Sigmoid colon (tissue), 7 donors: ENCODE measurements around the gene CENPP. TPM values are rescaled to one million over a fixed set of nuclear protein-coding genes. Genes with fewer than 3 reads are reported as not detected.
"Not testable (repeated sequence)": the region's sequence is repeated elsewhere in the genome, so short reads cannot be mapped to it uniquely, and the experiment has no call there.

Experiments
- DNase-seq: peaks from one replicate; pipeline ENCODE4 v3.0.0-alpha.2; 2019
- H3K27ac ChIP-seq, 4 donors: fragments of 200-600 bp; sonication (generic); one replicate each; pipeline ENCODE4 v1.5.1; 2016 to 2019; ENCODE audit warnings: mild to moderate bottlenecking in 1 of 4
- H3K27me3 ChIP-seq, 3 donors: fragments of 200-600 bp; sonication (generic); one replicate each; pipeline ENCODE4 v1.5.1; 2019; ENCODE audit warnings: mild to moderate bottlenecking in 1 of 3
- H3K36me3 ChIP-seq, 4 donors: fragments of 200-600 bp; sonication (generic); one replicate each; pipeline ENCODE4 v1.5.1; 2016 to 2019
- H3K4me1 ChIP-seq, 4 donors: fragments of 200-600 bp; sonication (generic); one replicate each; pipeline ENCODE4 v1.5.1; 2017 to 2019
- H3K4me3 ChIP-seq, 4 donors: fragments of 200-600 bp; sonication (generic); one replicate each; pipeline ENCODE4 v1.5.1; 2017 to 2019; ENCODE audit warnings: mild to moderate bottlenecking in 2 of 4, moderate library complexity in 1 of 4
- H3K9me3 ChIP-seq, 4 donors: fragments of 200-600 bp in 3 of 4; sonication (generic) in 3 of 4; one replicate each; pipeline versions ENCODE4 v1.5.1 to v1.6.1; 2013 to 2019
- CTCF ChIP-seq, 4 experiments: fragments of 450-650 bp in 3 of 4; fragments of 200-600 bp in 1 of 4; IDR thresholded peaks; one replicate each; pipeline ENCODE4 v1.5.1; 2016 to 2019; ENCODE audit warnings: antibody characterized with exemption in 4 of 4, mild to moderate bottlenecking in 3 of 4, moderate library complexity in 2 of 4
- EP300 ChIP-seq, 4 donors: sonication (generic); formaldehyde crosslinking; IDR thresholded peaks; one replicate each; pipeline ENCODE4 v1.6.1; 2017; ENCODE audit warnings: antibody characterized with exemption in 4 of 4
- POLR2A ChIP-seq, 2 donors: fragments of 450-650 bp; IDR thresholded peaks; one replicate each; pipeline ENCODE4 v1.6.1; 2016; ENCODE audit warnings: antibody characterized with exemption in 2 of 2, mild to moderate bottlenecking in 2 of 2, moderate library complexity in 2 of 2
- POLR2AphosphoS5 ChIP-seq, 4 donors: sonication (generic); formaldehyde crosslinking; IDR thresholded peaks; one replicate each; pipeline ENCODE4 v1.6.1; 2017; ENCODE audit warnings: antibody characterized with exemption in 4 of 4
- WGBS, 2 donors: extraction: QIAGEN DNeasy Blood & Tissue Kit; methylation state at CpG; one replicate each; pipeline ENCODE4 v1.1.7; 2013; 5-methylcytosine and 5-hydroxymethylcytosine counted together
- intact Hi-C: fragments of 100-400 bp; cut with DNase I; formaldehyde crosslinking; loops from one replicate; pipeline ENCODE4 v1.15.1; 2023
- polyA plus RNA-seq, 3 donors: library from polyadenylated mRNA; stranded (reverse); fragments of 200-250 nt; gene quantifications; one replicate each; pipeline ENCODE4 v1.2.3, GENCODE V29; 2013
- total RNA-seq, 4 donors: library from RNA; depleted of rRNA; stranded (reverse); fragments of >200 nt; gene quantifications; one replicate each; pipeline ENCODE4 v1.1.0, GENCODE V29; 2016
- donor health status: healthy with polysubstance abuse.
- donor health status: Bipolar disorder and iron deficiency.
- donor health status: healthy.

The CENPP gene
- total and polyA plus RNA-seq, 7 donors, result 0.60 to 11.9 (median 2.4) TPM

GRCh38 chr9:92408747-92409478, 83.2 kb downstream of the CENPP start:
- no peak for TF ChIP-seq POLR2AphosphoS5 (IDR thresholded peaks at IDR 0.05)
- TF ChIP-seq CTCF (IDR thresholded peaks at IDR 0.05), result no peak
- TF ChIP-seq EP300 (IDR thresholded peaks at IDR 0.05), result no peak
- TF ChIP-seq POLR2A (IDR thresholded peaks at IDR 0.05), result no peak
- H3K27me3 ChIP-seq, result no peaks in the 10 kb centered on the region
- WGBS, 2 donors, result 94 to 95% methylated on average over 2 of the region's 2 CpGs
- intact Hi-C loops, result no loop called here
- DNase-seq, result no peak
- H3K27ac ChIP-seq, result no peak overlapping the region
- no peak overlapping the region for H3K4me3 ChIP-seq
- H3K9me3 ChIP-seq, result no peaks in the 10 kb centered on the region
- H3K4me1 ChIP-seq, result peaks cover 0 to 47% (median 37%) of the 10 kb centered on the region in 4 donors
- H3K36me3 ChIP-seq, result no peaks in the 10 kb centered on the region

DNA sequence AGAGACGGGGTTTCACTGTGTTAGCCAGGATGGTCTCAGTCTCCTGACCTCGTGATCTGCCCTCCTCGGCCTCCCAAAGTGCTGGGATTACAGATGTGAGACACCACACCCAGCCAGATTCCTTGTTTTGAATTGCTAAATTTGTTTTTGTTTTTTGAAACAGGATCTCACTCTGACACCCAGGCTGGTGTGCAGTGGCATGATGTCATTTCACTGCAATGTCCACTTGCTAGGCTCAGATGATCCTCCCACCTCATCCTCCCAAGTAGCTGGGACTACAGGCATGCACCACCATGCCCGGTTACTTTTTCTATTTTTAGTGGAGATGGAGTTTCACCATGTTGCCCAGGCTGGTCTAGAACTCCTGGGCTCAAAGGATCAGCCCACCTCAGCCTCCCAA, 85.4 kb downstream of the CENPP start:
- H3K9me3 ChIP-seq, H3K27me3 ChIP-seq, intact Hi-C loops, DNase-seq, H3K36me3 ChIP-seq, H3K4me3 ChIP-seq: not testable (repeated sequence)
- peak overlapping the region in 3 of 4 donors; percentile 40 to 70 (median 57) for H3K27ac ChIP-seq
- peaks cover 0 to 32% (median 18%) of the 10 kb centered on the region in 4 donors for H3K4me1 ChIP-seq
- 83 to 86% methylated on average over 4 of the region's 4 CpGs for WGBS, 2 donors

GRCh38 chr9:92414566-92414965, 88.8 kb downstream of the CENPP start:
- H3K4me3 ChIP-seq, result no peak overlapping the region
- 40 to 74% methylated on average over 1 of the region's 1 CpG for WGBS, 2 donors
- peaks cover 0 to 16% (median 10%) of the 10 kb centered on the region in 4 donors for H3K4me1 ChIP-seq
- DNase-seq, result no peak
- no peaks in the 10 kb centered on the region for H3K36me3 ChIP-seq
- H3K9me3 ChIP-seq, result no peaks in the 10 kb centered on the region
- intact Hi-C loops, result no loop called here
- H3K27ac ChIP-seq, result no peak overlapping the region
- TF ChIP-seq EP300 (IDR thresholded peaks at IDR 0.05) (no peak), CTCF (IDR thresholded peaks at IDR 0.05) (no peak), POLR2A (IDR thresholded peaks at IDR 0.05) (no peak), POLR2AphosphoS5 (IDR thresholded peaks at IDR 0.05) (no peak)
- H3K27me3 ChIP-seq, result no peaks in the 10 kb centered on the region

- Histone ChIP-seq H3K27ac (peak overlapping the region in 1 of 4 donors; percentile 19), H3K4me3 (peak overlapping the region in 3 of 4 donors; percentile 2 to 24 (median 21)), H3K27me3 (no peaks in the 10 kb centered on the region), H3K9me3 (no peaks in the 10 kb centered on the region), H3K36me3 (no peaks in the 10 kb centered on the region), H3K4me1 (peaks cover 0 to 31% (median 19%) of the 10 kb centered on the region in 4 donors)
- TF ChIP-seq POLR2A (IDR thresholded peaks at IDR 0.05), result no peak
- TF ChIP-seq CTCF (IDR thresholded peaks at IDR 0.05), result no peak
- no peak for TF ChIP-seq POLR2AphosphoS5 (IDR thresholded peaks at IDR 0.05)
- TF ChIP-seq EP300 (IDR thresholded peaks at IDR 0.05), result no peak
- DNase-seq, result no peak
- intact Hi-C loops, result no loop called here
- WGBS, 2 donors, result 91 to 92% methylated on average over 2 of the region's 2 CpGs
These were observed 97.0 kb downstream of the CENPP start for GRCh38 chr9:92422611-92423338.

DNA sequence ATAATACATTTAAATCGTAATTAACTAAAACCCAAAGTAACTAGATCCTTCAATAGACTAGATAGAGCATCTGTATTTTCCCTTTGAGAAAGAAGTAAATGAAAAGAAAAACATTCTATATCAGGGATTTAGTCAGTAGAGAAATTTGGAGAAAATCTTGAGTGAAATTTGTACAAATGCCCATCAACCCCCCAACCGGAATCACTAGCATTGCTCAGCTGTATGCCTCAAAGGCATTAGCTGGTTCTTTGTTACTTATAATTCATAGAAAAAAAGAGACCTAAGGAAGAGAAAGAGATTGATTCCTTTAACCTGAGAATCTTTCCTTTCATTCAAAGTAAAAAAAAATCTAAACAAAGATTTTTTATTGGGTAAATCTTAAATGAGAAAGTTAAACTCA, 97.9 kb downstream of the CENPP start:
- H3K4me3 ChIP-seq, result peak overlapping the region; percentile 0 to 24 (median 14)
- no peaks in the 10 kb centered on the region for H3K36me3 ChIP-seq
- no peak for DNase-seq
- H3K27me3 ChIP-seq, result no peaks in the 10 kb centered on the region
- intact Hi-C loops, result no loop called here
- H3K27ac ChIP-seq, result peak overlapping the region in 3 of 4 donors; percentile 6 to 56 (median 17)
- WGBS, 2 donors, result 94 to 98% methylated on average over 2 of the region's 2 CpGs
- peaks cover 0 to 31% (median 19%) of the 10 kb centered on the region in 4 donors for H3K4me1 ChIP-seq
- TF ChIP-seq EP300 (IDR thresholded peaks at IDR 0.05), result no peak
- TF ChIP-seq CTCF (IDR thresholded peaks at IDR 0.05), result no peak
- TF ChIP-seq POLR2A (IDR thresholded peaks at IDR 0.05), result no peak
- no peak for TF ChIP-seq POLR2AphosphoS5 (IDR thresholded peaks at IDR 0.05)
- H3K9me3 ChIP-seq, result no peaks in the 10 kb centered on the region
